Panc1 (cell line): ENCODE data around the gene CCND3. TPM values are rescaled to one million over a fixed set of nuclear protein-coding genes. Genes with fewer than 3 reads are reported as not detected.

Experiments used
- ATAC-seq: fragments of 200-7000 bp; cut with Tn5 transposase; 2 replicates; pipeline ENCODE4 v1.9.1; 2020; ENCODE audit warnings: mild to moderate bottlenecking, moderate library complexity
- BruUV-seq: library from RNA; stranded (reverse); fragments of 400-500 nt; replicated peaks from 2 replicates; lab custom pipeline; 2021; lab: Mats Ljungman, UMichigan
- CTCF ChIA-PET: fragments of 300-600 bp; sonication (Branson Sonifier 250); formaldehyde crosslinking; loops from one replicate; lab custom pipeline; 2022; ENCODE audit warnings: antibody characterized with exemption; lab: Charles Lee
- POLR2A ChIA-PET: fragments of 300-600 bp; sonication (Branson Sonifier 250); formaldehyde crosslinking; loops from one replicate; lab custom pipeline; 2022; ENCODE audit warnings: antibody characterized with exemption; lab: Charles Lee
- DNase-seq: peaks from one replicate; pipeline ENCODE4 v3.0.0-alpha.2; 2010; ENCODE audit warnings: low read depth, low spot score
- H3K27ac ChIP-seq: 2 replicates; pipeline ENCODE4 v1.5.1; 2011; ENCODE audit warnings: mild to moderate bottlenecking, low read length, inconsistent platforms
- H3K27me3 ChIP-seq: fragments of 200-500 bp; sonication (Bioruptor generic); 2 replicates; pipeline ENCODE4 v1.6.0; 2014; ENCODE audit warnings: low read length, inconsistent platforms; ENCODE audit not compliant: control insufficient read depth, insufficient read depth
- H3K36me3 ChIP-seq: fragments of 200-500 bp; sonication (Bioruptor generic); 2 replicates; pipeline ENCODE4 v1.5.1; 2014; ENCODE audit warnings: inconsistent platforms, mild to moderate bottlenecking, low read length, moderate library complexity; ENCODE audit not compliant: control insufficient read depth, insufficient read depth
- H3K4me1 ChIP-seq: 2 replicates; pipeline ENCODE4 v1.5.1; 2011; ENCODE audit warnings: inconsistent platforms, mild to moderate bottlenecking, low read length, moderate library complexity; ENCODE audit not compliant: control insufficient read depth, insufficient read depth
- H3K4me3 ChIP-seq, 2 experiments: 2 replicates each; pipeline ENCODE4 v1.5.1; 2011 to 2012; ENCODE audit warnings: low read depth in 2 of 2, low read length in 2 of 2, mild to moderate bottlenecking in 2 of 2, inconsistent platforms in 1 of 2, moderate library complexity in 1 of 2
- H3K9me3 ChIP-seq: fragments of 200-500 bp; sonication (Bioruptor generic); 2 replicates; pipeline ENCODE4 v1.5.1; 2014; ENCODE audit warnings: low read depth, mild to moderate bottlenecking, inconsistent platforms, low read length, moderate library complexity; ENCODE audit not compliant: control insufficient read depth, insufficient read depth
- POLR2AphosphoS5 ChIP-seq: IDR thresholded peaks from 2 replicates; pipeline ENCODE4 v1.6.1; 2012; ENCODE audit warnings: mild to moderate bottlenecking, low read depth, low read length, moderate library complexity
- SIN3A ChIP-seq: IDR thresholded peaks from 2 replicates; pipeline ENCODE4 v1.6.1; 2012; ENCODE audit warnings: low read depth, mild to moderate bottlenecking, low read length, moderate library complexity, borderline replicate concordance; ENCODE audit not compliant: insufficient read depth
- TCF7L2 ChIP-seq: IDR thresholded peaks from 2 replicates; pipeline ENCODE4 v1.6.1; 2011; ENCODE audit warnings: mild to moderate bottlenecking, low read depth, low read length, inconsistent platforms
- in situ Hi-C: cut with HindIII; loops from 2 replicates; pipeline ENCODE4 v1.10.0; 2016; ENCODE audit warnings: low sequenced_read_pairs, low pct_unique_long_range_greater_than_20kb
- intact Hi-C: fragments of 100-400 bp; cut with micrococcal nuclease; formaldehyde crosslinking; loops from one replicate; pipeline ENCODE4 v1.10.0; 2022; ENCODE audit not compliant: unreplicated experiment
- total RNA-seq: library from RNA; stranded (reverse); gene quantifications from one replicate; pipeline ENCODE4 v1.2.1, GENCODE V29; 2021; ENCODE audit not compliant: unreplicated experiment
- TF ChIP-seq, protein P1 (sequence below): fragments of 450-650 bp; IDR thresholded peaks from 2 replicates; pipeline ENCODE4 v1.5.1; 2017; ENCODE audit warnings: mild to moderate bottlenecking
- TF ChIP-seq, protein P2 (sequence below), 2 experiments: IDR thresholded peaks; 2 replicates each; pipeline ENCODE4 v1.6.1; 2011 to 2012; ENCODE audit warnings: low read depth in 2 of 2, control low read depth in 1 of 2, low read length in 1 of 2, mild to moderate bottlenecking in 1 of 2, moderate library complexity in 1 of 2; ENCODE audit not compliant: insufficient read depth in 1 of 2

The CCND3 gene
- total RNA-seq, 1 experiment from 2014 or later: 36.8 TPM

- no peak overlapping the region for H3K27ac ChIP-seq
- intact Hi-C loops: no loop called here
These were observed 13.1 kb upstream of the CCND3 start for GRCh38 chr6:41954668-41955067.

GRCh38 chr6:41947581-41948220, 6.1 kb upstream of the CCND3 start:
- intact Hi-C loops (no loop called here), in situ Hi-C loops (no loop called here)
- Histone ChIP-seq H3K27ac (no peak overlapping the region), H3K4me3 (no peak overlapping the region), H3K36me3 (no peaks in the 10 kb centered on the region), H3K27me3 (no peaks in the 10 kb centered on the region), H3K4me1 (peaks cover under 1% of the 10 kb centered on the region; the same call in 1 of the 2 replicates), H3K9me3 (no peaks in the 10 kb centered on the region)
- no TSS peak for BruUV-seq
- ChIA-PET CTCF (no interaction called here), POLR2A (no interaction called here)
- DNase-seq (no peak), ATAC-seq (no peak)
- TF ChIP-seq POLR2AphosphoS5 (no peak), SIN3A (no peak), TCF7L2 (no peak)
- TF ChIP-seq, protein P1, sequence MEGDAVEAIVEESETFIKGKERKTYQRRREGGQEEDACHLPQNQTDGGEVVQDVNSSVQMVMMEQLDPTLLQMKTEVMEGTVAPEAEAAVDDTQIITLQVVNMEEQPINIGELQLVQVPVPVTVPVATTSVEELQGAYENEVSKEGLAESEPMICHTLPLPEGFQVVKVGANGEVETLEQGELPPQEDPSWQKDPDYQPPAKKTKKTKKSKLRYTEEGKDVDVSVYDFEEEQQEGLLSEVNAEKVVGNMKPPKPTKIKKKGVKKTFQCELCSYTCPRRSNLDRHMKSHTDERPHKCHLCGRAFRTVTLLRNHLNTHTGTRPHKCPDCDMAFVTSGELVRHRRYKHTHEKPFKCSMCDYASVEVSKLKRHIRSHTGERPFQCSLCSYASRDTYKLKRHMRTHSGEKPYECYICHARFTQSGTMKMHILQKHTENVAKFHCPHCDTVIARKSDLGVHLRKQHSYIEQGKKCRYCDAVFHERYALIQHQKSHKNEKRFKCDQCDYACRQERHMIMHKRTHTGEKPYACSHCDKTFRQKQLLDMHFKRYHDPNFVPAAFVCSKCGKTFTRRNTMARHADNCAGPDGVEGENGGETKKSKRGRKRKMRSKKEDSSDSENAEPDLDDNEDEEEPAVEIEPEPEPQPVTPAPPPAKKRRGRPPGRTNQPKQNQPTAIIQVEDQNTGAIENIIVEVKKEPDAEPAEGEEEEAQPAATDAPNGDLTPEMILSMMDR: no peak
- TF ChIP-seq, protein P2, sequence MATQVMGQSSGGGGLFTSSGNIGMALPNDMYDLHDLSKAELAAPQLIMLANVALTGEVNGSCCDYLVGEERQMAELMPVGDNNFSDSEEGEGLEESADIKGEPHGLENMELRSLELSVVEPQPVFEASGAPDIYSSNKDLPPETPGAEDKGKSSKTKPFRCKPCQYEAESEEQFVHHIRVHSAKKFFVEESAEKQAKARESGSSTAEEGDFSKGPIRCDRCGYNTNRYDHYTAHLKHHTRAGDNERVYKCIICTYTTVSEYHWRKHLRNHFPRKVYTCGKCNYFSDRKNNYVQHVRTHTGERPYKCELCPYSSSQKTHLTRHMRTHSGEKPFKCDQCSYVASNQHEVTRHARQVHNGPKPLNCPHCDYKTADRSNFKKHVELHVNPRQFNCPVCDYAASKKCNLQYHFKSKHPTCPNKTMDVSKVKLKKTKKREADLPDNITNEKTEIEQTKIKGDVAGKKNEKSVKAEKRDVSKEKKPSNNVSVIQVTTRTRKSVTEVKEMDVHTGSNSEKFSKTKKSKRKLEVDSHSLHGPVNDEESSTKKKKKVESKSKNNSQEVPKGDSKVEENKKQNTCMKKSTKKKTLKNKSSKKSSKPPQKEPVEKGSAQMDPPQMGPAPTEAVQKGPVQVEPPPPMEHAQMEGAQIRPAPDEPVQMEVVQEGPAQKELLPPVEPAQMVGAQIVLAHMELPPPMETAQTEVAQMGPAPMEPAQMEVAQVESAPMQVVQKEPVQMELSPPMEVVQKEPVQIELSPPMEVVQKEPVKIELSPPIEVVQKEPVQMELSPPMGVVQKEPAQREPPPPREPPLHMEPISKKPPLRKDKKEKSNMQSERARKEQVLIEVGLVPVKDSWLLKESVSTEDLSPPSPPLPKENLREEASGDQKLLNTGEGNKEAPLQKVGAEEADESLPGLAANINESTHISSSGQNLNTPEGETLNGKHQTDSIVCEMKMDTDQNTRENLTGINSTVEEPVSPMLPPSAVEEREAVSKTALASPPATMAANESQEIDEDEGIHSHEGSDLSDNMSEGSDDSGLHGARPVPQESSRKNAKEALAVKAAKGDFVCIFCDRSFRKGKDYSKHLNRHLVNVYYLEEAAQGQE (IDR thresholded peaks at IDR 0.05; ENCODE audit: insufficient read depth in 1 of 2, low read depth in 2 of 2, low read length in 1 of 2): no peak

More at GRCh38 chr6:41954668-41955067, 13.1 kb upstream of the CCND3 start:
- POLR2A ChIA-PET: interaction anchor here (0.7 kb wide), 2 partner anchors 15 to 22 kb away, joined by 3 to 15 read pairs; no protein-coding TSS in a partner anchor
- in situ Hi-C loops: no loop called here
- DNase-seq (no peak), ATAC-seq (no peak)
- Histone ChIP-seq H3K9me3 (no peaks in the 10 kb centered on the region), H3K27me3 (no peaks in the 10 kb centered on the region), H3K4me1 (no peaks in the 10 kb centered on the region), H3K4me3 (no peak overlapping the region), H3K36me3 (no peaks in the 10 kb centered on the region)
- TF ChIP-seq SIN3A: no peak
- no peak for TF ChIP-seq POLR2AphosphoS5
- no peak for TF ChIP-seq TCF7L2
- TF ChIP-seq, protein P1: no peak
- TF ChIP-seq, protein P2 (IDR thresholded peaks at IDR 0.05; ENCODE audit: insufficient read depth in 1 of 2, low read depth in 2 of 2, low read length in 1 of 2): no peak
- no TSS peak for BruUV-seq
- CTCF ChIA-PET: no interaction called here
